DMS79 treated with DMSO at 0.1 percent for 48 hours (cell line): ENCODE results near the gene KANK2.
"Not testable (repeated sequence)": the region's sequence is repeated elsewhere in the genome, so short reads cannot be mapped to it uniquely, and the experiment has no call there.

Experiments
- DNase-seq: peaks from one replicate; lab custom pipeline; 2025; lab: John Stamatoyannopoulos, UW

Gene KANK2

GRCh38 chr19:11196406-11197287 lies 698 bp downstream of the KANK2 start:
- no peak for DNase-seq

- DNase-seq, result no peak
Measured at GRCh38 chr19:11195681-11196080, 1.7 kb downstream of the KANK2 start.

- no peak for DNase-seq
Measured at GRCh38 chr19:11194656-11195558, 2.4 kb downstream of the KANK2 start.

- no peak for DNase-seq
Measured at GRCh38 chr19:11194173-11194572, 3.2 kb downstream of the KANK2 start.

GRCh38 chr19:11192957-11193939 lies 4.1 kb downstream of the KANK2 start:
- DNase-seq, result no peak

GRCh38 chr19:11191934-11192333 lies 5.4 kb downstream of the KANK2 start:
- no peak for DNase-seq

GRCh38 chr19:11191273-11191755 lies 6.0 kb downstream of the KANK2 start:
- DNase-seq, result no peak

GRCh38 chr19:11190501-11190900 lies 6.8 kb downstream of the KANK2 start:
- no peak for DNase-seq

- DNase-seq, result no peak
Measured at GRCh38 chr19:11187441-11187840, 9.9 kb downstream of the KANK2 start.

- no peak for DNase-seq
Measured at GRCh38 chr19:11182994-11183393, 14.4 kb downstream of the KANK2 start.

GRCh38 chr19:11181488-11181887 lies 15.9 kb downstream of the KANK2 start:
- no peak for DNase-seq

GRCh38 chr19:11180975-11181374 lies 16.4 kb downstream of the KANK2 start:
- DNase-seq, result not testable (repeated sequence)

GRCh38 chr19:11180346-11180745 lies 17.0 kb downstream of the KANK2 start:
- DNase-seq, result no peak

- DNase-seq, result no peak
Measured at GRCh38 chr19:11179716-11180297, 17.5 kb downstream of the KANK2 start.

GRCh38 chr19:11179145-11179465 lies 18.2 kb downstream of the KANK2 start:
- not testable (repeated sequence) for DNase-seq

- no peak for DNase-seq
Measured at GRCh38 chr19:11177592-11177991, 19.8 kb downstream of the KANK2 start.

GRCh38 chr19:11176466-11177193 lies 20.7 kb downstream of the KANK2 start:
- no peak for DNase-seq

- DNase-seq, result no peak
Measured at GRCh38 chr19:11175920-11176319, 21.4 kb downstream of the KANK2 start.

GRCh38 chr19:11174336-11174735 lies 23.0 kb downstream of the KANK2 start:
- no peak for DNase-seq

GRCh38 chr19:11173516-11174155 lies 23.7 kb downstream of the KANK2 start:
- DNase-seq, result no peak
